Retinal pigment epithelial cell (primary cell): ENCODE results near the gene CFAP73.
"Not testable (repeated sequence)": the region's sequence is repeated elsewhere in the genome, so short reads cannot be mapped to it uniquely, and the experiment has no call there.

Experiments
- DNase-seq: peaks from one replicate; pipeline ENCODE4 v3.0.0-alpha.2; 2010; ENCODE audit warnings: low read depth
- H3K4me3 ChIP-seq: 2 replicates; pipeline ENCODE4 v1.5.1; 2011; ENCODE audit warnings: mild to moderate bottlenecking, low read length, control low read depth, moderate library complexity
- CTCF ChIP-seq: conservative IDR thresholded peaks from 2 replicates; pipeline ENCODE4 v1.5.1; 2011; ENCODE audit warnings: low read depth, low read length, control low read depth, inconsistent platforms

CFAP73 gene

GRCh38 chr12:113201187-113202177 is 52.0 kb downstream of the CFAP73 start:
- TF ChIP-seq CTCF, result no peak
- H3K4me3 ChIP-seq, result no peak overlapping the region
- DNase-seq, result no peak

GRCh38 chr12:113202300-113203075 is 53.0 kb downstream of the CFAP73 start:
- DNase-seq, result no peak
- no peak for TF ChIP-seq CTCF
- no peak overlapping the region for H3K4me3 ChIP-seq

GRCh38 chr12:113203852-113204760 is 54.6 kb downstream of the CFAP73 start:
- H3K4me3 ChIP-seq, result no peak overlapping the region
- no peak for TF ChIP-seq CTCF
- no peak for DNase-seq

- no peak for TF ChIP-seq CTCF
- DNase-seq, result no peak
- H3K4me3 ChIP-seq, result no peak overlapping the region
Observed at GRCh38 chr12:113204804-113205203, 55.3 kb downstream of the CFAP73 start.

GRCh38 chr12:113206802-113207201 is 57.3 kb downstream of the CFAP73 start:
- DNase-seq, H3K4me3 ChIP-seq: not testable (repeated sequence)

GRCh38 chr12:113207613-113208040 is 58.1 kb downstream of the CFAP73 start:
- no peak overlapping the region for H3K4me3 ChIP-seq

More at GRCh38 chr12:113207613-113208040, 58.1 kb downstream of the CFAP73 start:
- no peak for DNase-seq
- no peak for TF ChIP-seq CTCF
